Neutrophil (primary cell): ENCODE results near the gene SNX3.
A peak's percentile ranks its signal among the peaks of the same experiment; 100 is the strongest.

Experiments used
- H3K27ac ChIP-seq: fragments of 200-600 bp; sonication (generic); 2 replicates; pipeline ENCODE4 v1.5.1; 2016; ENCODE audit warnings: mild to moderate bottlenecking, moderate library complexity
- H3K27me3 ChIP-seq: fragments of 200-600 bp; sonication (generic); 2 replicates; pipeline ENCODE4 v1.6.0; 2016; ENCODE audit warnings: mild to moderate bottlenecking
- H3K36me3 ChIP-seq: fragments of 200-600 bp; sonication (generic); 2 replicates; pipeline ENCODE4 v1.5.1; 2017
- H3K4me1 ChIP-seq, 2 experiments: fragments of 200-600 bp in 1 of 2; sonication (generic) in 1 of 2; 1 replicate in 1 of 2; 2 replicates in 1 of 2; pipeline versions ENCODE4 v1.5.1 to v1.6.1; 2013 to 2016; ENCODE audit warnings: low read depth in 1 of 2, low read length in 1 of 2, mild to moderate bottlenecking in 1 of 2, moderate library complexity in 1 of 2; ENCODE audit not compliant: control insufficient read depth in 1 of 2, insufficient read depth in 1 of 2
- H3K4me3 ChIP-seq, 2 experiments: fragments of 200-600 bp in 1 of 2; sonication (generic) in 1 of 2; 1 replicate in 1 of 2; 2 replicates in 1 of 2; pipeline ENCODE4 v1.5.1; 2013 to 2016; ENCODE audit warnings: low read depth in 1 of 2, low read length in 1 of 2, mild to moderate bottlenecking in 1 of 2, moderate library complexity in 1 of 2
- H3K9me3 ChIP-seq: fragments of 200-600 bp; sonication (generic); 2 replicates; pipeline ENCODE4 v1.5.1; 2016
- CTCF ChIP-seq: fragments of 200-600 bp; sonication (generic); IDR thresholded peaks from 2 replicates; pipeline ENCODE4 v1.5.1; 2016; ENCODE audit warnings: antibody characterized with exemption

The SNX3 gene

GRCh38 chr6:108254433-108255410 lies 6.1 kb downstream of the SNX3 start:
- Histone ChIP-seq H3K27ac (peak overlapping the region; percentile 89), H3K36me3 (no peaks in the 10 kb centered on the region), H3K9me3 (no peaks in the 10 kb centered on the region), H3K27me3 (no peaks in the 10 kb centered on the region), H3K4me1 (peaks cover 94 to 100% of the 10 kb centered on the region in 2 experiments), H3K4me3 (peak overlapping the region; percentile 43 to 52)
- TF ChIP-seq CTCF, result no peak

GRCh38 chr6:108253241-108253640 lies 7.6 kb downstream of the SNX3 start:
- Histone ChIP-seq H3K4me1 (peaks cover 85 to 100% of the 10 kb centered on the region in 2 experiments), H3K27ac (peak overlapping the region; percentile 89), H3K4me3 (no peak overlapping the region), H3K27me3 (no peaks in the 10 kb centered on the region), H3K36me3 (no peaks in the 10 kb centered on the region), H3K9me3 (no peaks in the 10 kb centered on the region)
- no peak for TF ChIP-seq CTCF

- no peaks in the 10 kb centered on the region for H3K36me3 ChIP-seq
- H3K4me1 ChIP-seq, result peaks cover 84 to 99% of the 10 kb centered on the region in 2 experiments
- H3K27ac ChIP-seq, result no peak overlapping the region
- H3K9me3 ChIP-seq, result no peaks in the 10 kb centered on the region
- no peaks in the 10 kb centered on the region for H3K27me3 ChIP-seq
- no peak overlapping the region for H3K4me3 ChIP-seq
- TF ChIP-seq CTCF, result no peak
Observed at GRCh38 chr6:108252055-108252454, 8.8 kb downstream of the SNX3 start.

- Histone ChIP-seq H3K4me3 (no peak overlapping the region), H3K4me1 (peaks cover 84 to 97% of the 10 kb centered on the region in 2 experiments), H3K27ac (peak overlapping the region; percentile 54), H3K36me3 (no peaks in the 10 kb centered on the region), H3K27me3 (no peaks in the 10 kb centered on the region), H3K9me3 (no peaks in the 10 kb centered on the region)
- no peak for TF ChIP-seq CTCF
Observed at GRCh38 chr6:108251252-108251651, 9.6 kb downstream of the SNX3 start.

GRCh38 chr6:108250240-108250866 lies 10.5 kb downstream of the SNX3 start:
- Histone ChIP-seq H3K4me1 (peaks cover 76 to 88% of the 10 kb centered on the region in 2 experiments), H3K27me3 (no peaks in the 10 kb centered on the region), H3K27ac (peak overlapping the region; percentile 54), H3K4me3 (no peak overlapping the region), H3K36me3 (no peaks in the 10 kb centered on the region), H3K9me3 (no peaks in the 10 kb centered on the region)
- TF ChIP-seq CTCF, result no peak
